ENCODE measurements around the gene TSC22D2.

TSC22D2 gene

DNA sequence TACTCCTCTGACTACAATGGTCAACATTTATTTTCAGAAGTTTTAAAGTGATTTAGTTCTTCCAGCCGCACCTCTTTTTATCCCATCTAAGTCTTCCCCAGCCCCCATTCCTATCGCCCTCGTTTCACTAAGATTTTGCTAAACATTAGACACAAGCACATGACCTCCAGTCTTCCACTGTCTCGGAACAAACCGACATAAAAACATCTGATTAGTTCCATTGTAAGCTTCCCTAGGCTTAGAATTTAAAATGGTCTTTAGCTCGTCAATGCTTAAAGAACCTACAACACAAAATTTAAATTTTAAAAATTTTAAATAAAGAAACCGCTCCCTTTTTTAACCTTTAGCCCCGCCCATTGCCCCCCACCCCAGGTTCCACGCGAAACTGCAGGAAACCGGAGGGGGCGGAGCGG, 284 bp upstream of the TSC22D2 start:
- no peak for DNase-seq (ENCODE audit: low spot score)
- H3K27ac ChIP-seq = peak overlapping the region; percentile 97 to 98
- TF ChIP-seq CTCF (IDR thresholded peaks at IDR 0.05) = no peak
- peak overlapping the region; percentile 92 for H3K4me3 ChIP-seq

DNA sequence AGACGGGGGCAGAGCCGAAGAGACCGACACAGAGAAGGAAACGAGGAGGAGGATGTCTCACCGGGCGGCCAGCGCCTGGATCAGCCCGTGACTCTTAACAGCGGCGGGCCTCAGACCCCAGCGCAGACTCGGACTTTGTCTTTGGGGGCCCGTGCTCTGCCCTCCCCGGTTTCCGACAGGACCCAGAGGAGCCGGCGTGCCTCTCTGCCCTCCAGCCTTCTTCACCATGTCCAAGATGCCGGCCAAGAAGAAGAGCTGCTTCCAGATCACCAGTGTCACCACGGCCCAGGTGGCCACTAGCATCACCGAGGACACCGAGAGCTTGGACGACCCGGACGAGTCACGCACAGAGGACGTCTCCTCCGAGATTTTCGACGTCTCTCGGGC, 1.0 kb downstream of the TSC22D2 start:
- Histone ChIP-seq H3K4me3 (peak overlapping the region; percentile 92), H3K27ac (peak overlapping the region; percentile 97 to 98)
- TF ChIP-seq CTCF (IDR thresholded peaks at IDR 0.05) = no peak
- peak; percentile 82 for DNase-seq (ENCODE audit: low spot score)

DNA sequence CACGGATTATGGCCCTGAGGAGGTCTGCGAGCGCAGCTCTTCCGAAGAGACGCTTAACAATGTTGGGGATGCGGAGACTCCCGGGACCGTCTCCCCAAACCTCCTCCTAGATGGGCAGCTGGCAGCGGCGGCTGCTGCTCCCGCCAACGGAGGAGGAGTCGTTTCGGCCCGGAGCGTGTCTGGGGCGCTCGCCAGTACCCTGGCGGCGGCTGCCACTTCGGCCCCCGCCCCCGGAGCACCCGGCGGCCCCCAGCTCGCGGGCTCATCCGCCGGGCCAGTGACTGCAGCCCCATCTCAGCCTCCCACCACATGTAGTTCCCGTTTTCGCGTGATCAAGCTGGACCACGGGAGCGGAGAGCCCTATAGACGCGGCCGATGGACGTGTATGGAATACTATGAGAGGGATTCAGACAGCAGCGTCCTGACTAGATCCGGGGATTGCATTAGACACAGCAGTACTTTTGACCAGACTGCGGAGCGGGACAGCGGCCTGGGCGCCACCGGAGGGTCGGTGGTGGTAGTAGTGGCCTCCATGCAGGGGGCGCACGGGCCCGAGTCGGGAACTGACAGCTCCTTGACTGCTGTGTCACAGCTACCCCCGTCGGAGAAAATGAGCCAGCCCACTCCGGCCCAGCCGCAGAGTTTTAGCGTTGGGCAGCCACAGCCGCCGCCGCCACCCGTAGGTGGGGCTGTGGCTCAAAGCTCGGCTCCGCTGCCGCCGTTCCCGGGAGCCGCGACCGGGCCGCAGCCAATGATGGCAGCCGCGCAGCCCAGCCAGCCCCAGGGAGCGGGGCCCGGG, 1.6 kb downstream of the TSC22D2 start:
- DNase-seq (ENCODE audit: low spot score) = peak; percentile 89
- peak overlapping the region; percentile 97 to 98 for H3K27ac ChIP-seq
- peak; percentile 25 for TF ChIP-seq CTCF (IDR thresholded peaks at IDR 0.05)
- H3K4me3 ChIP-seq = peak overlapping the region; percentile 92

GRCh38 chr3:150410311-150411105, 2.4 kb downstream of the TSC22D2 start:
- TF ChIP-seq CTCF (IDR thresholded peaks at IDR 0.05) = peak; percentile 7
- peak; percentile 80 for DNase-seq (ENCODE audit: low spot score)
- peak overlapping the region; percentile 97 to 98 for H3K27ac ChIP-seq
- H3K4me3 ChIP-seq = peak overlapping the region; percentile 92

GRCh38 chr3:150411106-150411460, 3.0 kb downstream of the TSC22D2 start:
- no peak for DNase-seq (ENCODE audit: low spot score)
- Histone ChIP-seq H3K4me3 (peak overlapping the region; percentile 92), H3K27ac (peak overlapping the region in 1 of 2 donors; percentile 97)
- no peak for TF ChIP-seq CTCF (IDR thresholded peaks at IDR 0.05)

DNA sequence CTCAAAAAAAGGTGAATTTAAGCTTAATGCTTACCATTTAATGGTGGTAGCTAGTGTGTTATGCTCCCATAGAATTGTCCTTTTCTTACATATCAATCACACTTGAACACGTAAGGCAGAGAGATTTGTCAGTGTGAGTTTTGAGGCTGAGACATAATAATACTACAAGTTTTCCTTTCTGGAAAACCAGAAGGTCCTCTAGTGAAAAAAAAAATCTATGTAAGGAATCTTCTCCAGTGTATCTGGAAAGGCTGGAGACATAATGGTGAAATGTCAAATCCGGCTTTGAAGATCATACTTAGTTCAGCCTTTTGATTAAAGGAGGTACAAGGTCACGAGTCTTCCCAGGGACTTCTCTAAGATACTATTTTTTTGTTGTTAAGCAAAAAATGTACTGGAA, 3.4 kb downstream of the TSC22D2 start:
- DNase-seq (ENCODE audit: low spot score) = no peak
- H3K4me3 ChIP-seq = peak overlapping the region; percentile 92
- TF ChIP-seq CTCF (IDR thresholded peaks at IDR 0.05) = no peak
- H3K27ac ChIP-seq = peak overlapping the region; percentile 34 to 97

All from coronary artery (tissue), 2 donors.